Measurements from ENCODE around the gene PDLIM4.

Gene PDLIM4

DNA sequence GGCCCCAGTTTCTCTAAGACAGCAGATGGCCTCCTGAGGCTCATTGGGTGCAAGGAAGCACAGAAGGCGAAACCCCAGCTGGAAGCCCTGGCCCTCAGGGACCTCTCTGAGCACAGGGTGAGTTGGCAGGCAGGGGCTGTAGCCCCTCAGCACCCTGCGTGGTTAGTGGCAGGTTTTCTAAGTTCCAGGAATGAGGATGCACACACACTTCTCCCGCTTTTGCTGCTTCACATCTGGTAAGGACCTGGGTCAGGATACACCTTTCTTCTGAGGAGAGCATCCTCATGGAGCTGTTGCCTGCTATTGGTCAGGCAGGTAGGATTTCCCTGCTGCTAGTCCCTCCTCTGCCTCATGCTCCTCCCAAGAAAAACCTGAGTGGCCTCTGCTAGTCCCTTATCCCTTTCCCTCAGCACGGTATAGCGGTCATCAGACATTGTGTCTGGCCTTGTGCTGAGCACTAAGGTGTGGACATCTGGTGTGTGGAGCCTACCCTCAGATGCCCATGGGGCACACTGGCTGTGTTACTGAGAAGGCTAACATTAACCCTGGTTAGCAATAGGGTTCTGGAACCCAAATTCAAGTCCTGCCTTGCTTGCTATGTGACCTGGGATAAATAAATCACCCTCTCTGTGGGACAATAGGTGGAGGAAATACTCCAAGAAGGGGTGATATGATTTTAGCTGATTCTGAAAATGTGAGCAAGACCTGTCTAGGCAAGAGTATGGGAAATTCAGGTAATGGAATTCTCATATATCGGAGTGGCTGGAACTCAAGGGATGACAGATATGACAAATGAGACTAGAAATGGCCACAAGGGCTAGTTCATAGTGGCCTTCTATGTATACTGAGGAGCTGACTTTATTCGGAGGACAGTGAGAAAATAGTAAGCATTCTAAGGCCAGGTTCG is 38.3 kb downstream of the PDLIM4 start:
- DNase-seq (ENCODE audit: low read depth), result no peak
- H3K4me3 ChIP-seq (ENCODE audit: low read depth, low read length), result no peak overlapping the region

DNA sequence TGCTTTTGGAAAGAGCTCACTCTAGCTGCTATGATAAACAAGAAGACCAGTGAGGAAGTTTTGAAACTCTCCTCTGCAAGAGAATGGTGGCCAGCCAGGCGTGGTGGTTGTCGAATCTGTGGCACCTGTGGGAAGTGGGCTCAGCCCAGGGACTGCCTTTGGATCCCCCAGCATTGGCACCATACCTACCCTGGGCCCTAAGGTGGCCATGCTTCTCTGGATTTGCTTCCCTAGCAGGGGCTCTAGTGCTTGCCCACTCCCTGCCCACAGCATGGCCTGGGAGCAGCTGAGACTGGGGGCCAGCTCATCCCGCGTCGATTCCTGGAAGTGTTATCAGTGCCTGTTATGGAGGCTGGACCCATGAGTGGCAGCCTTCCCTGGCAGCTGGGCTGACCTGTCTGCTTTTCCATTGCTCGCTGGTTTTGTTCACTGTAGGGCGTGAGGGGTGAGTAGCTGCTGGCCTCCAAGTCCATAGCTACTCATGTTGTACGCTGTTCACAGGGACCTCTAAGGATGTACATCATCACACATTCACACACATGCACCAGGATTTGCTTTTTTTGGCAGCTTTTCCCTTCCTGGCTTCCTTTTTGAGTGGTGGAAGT is 39.0 kb downstream of the PDLIM4 start:
- TF ChIP-seq, protein P1, sequence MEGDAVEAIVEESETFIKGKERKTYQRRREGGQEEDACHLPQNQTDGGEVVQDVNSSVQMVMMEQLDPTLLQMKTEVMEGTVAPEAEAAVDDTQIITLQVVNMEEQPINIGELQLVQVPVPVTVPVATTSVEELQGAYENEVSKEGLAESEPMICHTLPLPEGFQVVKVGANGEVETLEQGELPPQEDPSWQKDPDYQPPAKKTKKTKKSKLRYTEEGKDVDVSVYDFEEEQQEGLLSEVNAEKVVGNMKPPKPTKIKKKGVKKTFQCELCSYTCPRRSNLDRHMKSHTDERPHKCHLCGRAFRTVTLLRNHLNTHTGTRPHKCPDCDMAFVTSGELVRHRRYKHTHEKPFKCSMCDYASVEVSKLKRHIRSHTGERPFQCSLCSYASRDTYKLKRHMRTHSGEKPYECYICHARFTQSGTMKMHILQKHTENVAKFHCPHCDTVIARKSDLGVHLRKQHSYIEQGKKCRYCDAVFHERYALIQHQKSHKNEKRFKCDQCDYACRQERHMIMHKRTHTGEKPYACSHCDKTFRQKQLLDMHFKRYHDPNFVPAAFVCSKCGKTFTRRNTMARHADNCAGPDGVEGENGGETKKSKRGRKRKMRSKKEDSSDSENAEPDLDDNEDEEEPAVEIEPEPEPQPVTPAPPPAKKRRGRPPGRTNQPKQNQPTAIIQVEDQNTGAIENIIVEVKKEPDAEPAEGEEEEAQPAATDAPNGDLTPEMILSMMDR (IDR thresholded peaks at IDR 0.05; ENCODE audit: insufficient read depth, low read depth, low read length, missing control alignments), result no peak
- no peak overlapping the region for H3K4me3 ChIP-seq (ENCODE audit: low read depth, low read length)
- no peak for DNase-seq (ENCODE audit: low read depth)

More for the DNA sequence above, 38.3 kb downstream of the PDLIM4 start:
- TF ChIP-seq, protein P1 (IDR thresholded peaks at IDR 0.05; ENCODE audit: insufficient read depth, low read depth, low read length, missing control alignments), result no peak

DNA sequence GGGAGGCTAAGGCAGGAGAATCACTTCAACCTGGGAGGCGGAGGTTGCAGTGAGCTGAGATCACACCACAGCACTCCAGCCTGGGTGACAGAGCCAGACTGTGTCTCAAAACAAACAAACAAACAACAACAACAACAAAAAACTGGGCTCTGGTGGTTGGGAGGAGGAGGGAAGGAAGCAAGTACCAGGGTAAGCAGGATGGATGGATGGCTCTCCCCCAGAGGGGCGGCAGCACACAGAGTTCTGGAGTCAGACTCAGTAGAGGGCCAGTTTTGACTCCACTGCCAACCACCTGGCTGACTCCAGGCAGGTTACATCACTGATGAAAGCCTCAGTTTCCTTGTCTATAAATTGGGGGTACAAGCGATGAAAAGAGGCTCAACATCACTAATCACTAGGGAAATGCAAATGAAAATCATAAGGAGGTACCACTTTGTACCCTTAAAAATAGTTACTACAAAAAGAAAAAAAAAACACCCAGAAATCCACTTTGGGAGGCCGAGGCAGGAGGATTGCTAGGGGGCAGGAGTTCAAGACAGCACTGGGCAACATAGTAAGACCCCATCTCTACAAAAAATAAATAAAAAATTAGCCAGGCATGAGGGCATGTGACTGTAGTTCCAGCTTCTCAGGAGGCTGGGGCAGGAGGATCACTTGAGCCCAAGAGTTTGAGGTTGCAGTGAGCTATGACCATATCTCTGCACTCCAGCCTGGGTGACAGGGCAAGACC is 39.9 kb downstream of the PDLIM4 start:
- TF ChIP-seq, protein P1 (IDR thresholded peaks at IDR 0.05; ENCODE audit: insufficient read depth, low read depth, low read length, missing control alignments), result no peak
- no peak for DNase-seq (ENCODE audit: low read depth)
- H3K4me3 ChIP-seq (ENCODE audit: low read depth, low read length), result no peak overlapping the region

DNA sequence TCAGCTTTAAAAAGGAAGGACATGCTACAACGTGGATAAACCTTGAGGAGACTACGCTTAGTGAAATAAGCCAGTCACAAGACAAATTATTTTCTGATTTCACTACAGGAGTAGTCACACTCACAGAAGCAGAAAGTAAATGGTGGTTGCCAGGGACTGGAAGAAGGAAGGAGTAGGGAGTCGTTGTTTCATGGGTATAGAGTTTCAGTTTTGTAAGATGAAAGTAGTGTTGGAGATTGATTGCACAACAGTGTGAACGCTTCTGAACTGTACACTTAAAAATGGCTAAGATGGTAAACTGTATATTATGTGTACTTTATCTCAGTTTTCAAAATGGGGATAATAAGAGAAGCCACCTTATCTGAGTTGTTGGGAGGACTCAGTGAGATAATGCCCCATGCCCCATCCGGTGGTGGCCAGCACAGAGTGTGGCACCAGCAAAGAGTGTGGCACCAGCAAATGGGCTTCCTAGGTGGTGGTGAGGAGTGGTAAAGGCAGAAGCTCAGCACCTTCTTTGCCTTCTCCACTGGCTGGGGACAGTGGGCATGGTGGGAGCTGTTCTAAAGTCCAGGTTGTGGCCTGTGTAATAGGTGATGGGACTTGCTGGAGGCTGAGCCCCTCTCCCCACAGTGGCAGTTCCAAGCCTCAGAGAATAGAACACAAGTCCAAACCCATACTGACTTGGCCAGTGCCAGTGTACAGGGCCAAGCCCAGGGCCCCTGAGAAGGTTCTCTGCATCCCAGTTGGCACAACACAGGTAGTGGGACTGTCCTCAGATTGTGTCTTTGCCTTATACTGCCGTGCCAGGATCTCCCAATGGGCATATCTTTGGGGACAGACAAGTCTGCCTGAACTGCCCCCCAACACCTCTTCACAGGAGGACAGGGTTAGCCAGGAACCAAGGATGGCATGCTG is 41.1 kb downstream of the PDLIM4 start:
- no peak overlapping the region for H3K4me3 ChIP-seq (ENCODE audit: low read depth, low read length)
- TF ChIP-seq, protein P1 (IDR thresholded peaks at IDR 0.05; ENCODE audit: insufficient read depth, low read depth, low read length, missing control alignments), result no peak
- no peak for DNase-seq (ENCODE audit: low read depth)

DNA sequence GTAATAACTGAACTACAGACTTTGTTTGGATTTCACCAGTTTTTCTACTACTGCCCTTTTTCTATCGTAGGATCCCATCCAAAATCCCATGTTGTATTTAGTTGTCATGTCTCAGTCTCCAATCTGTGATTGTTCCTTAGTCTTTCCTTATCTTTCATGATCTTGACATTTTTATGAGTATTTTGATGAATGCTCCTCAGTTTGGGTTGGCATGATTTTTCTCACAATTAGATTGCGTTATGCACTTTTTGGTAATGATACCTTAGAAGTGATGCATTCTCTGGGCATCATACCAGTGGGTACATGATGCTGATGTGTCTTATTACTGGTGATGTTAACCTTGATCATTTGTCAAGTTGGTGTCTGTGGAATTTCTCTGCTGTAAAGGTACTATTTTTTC is 42.4 kb downstream of the PDLIM4 start:
- no peak overlapping the region for H3K4me3 ChIP-seq (ENCODE audit: low read depth, low read length)
- DNase-seq (ENCODE audit: low read depth), result no peak
- TF ChIP-seq, protein P1 (IDR thresholded peaks at IDR 0.05; ENCODE audit: insufficient read depth, low read depth, low read length, missing control alignments), result no peak

All from GM12865 (cell line).